ENCODE data around the gene HBEGF. TPM values are rescaled to one million over a fixed set of nuclear protein-coding genes. Genes with fewer than 3 reads are reported as not detected.

Gene HBEGF
- total RNA-seq, 2 donors from 2014 or later: 1.4 to 2.1 TPM

GRCh38 chr5:140391312-140391711, 44.9 kb upstream of the HBEGF start:
- H3K36me3 Mint-ChIP-seq (ENCODE audit: low read depth): peaks cover 2% of the 10 kb centered on the region
- no peak overlapping the region for H3K27ac ChIP-seq (ENCODE audit: low read depth, low read length)
- no peaks in the 10 kb centered on the region for H3K9me3 ChIP-seq (ENCODE audit: control insufficient read depth, low read length)
- no peak overlapping the region for H3K27ac Mint-ChIP-seq
- 91 to 92% methylated on average over 1 of the region's 1 CpG for WGBS, 2 experiments (ENCODE audit: insufficient coverage in 1 of 2, insufficient read length in 1 of 2)
- no peak overlapping the region for H3K4me3 ChIP-seq (ENCODE audit: low read length)
- no peaks in the 10 kb centered on the region for H3K4me1 Mint-ChIP-seq
- H3K4me3 Mint-ChIP-seq: no peak overlapping the region
- H3K9ac ChIP-seq (ENCODE audit: extremely low read depth, low read length, poor library complexity, severe bottlenecking): no peak overlapping the region
- H3K9me3 Mint-ChIP-seq: no peaks in the 10 kb centered on the region
- H3K27me3 Mint-ChIP-seq (ENCODE audit: insufficient read depth): no peaks in the 10 kb centered on the region
- no peak for TF ChIP-seq CTCF (conservative IDR thresholded peaks at IDR 0.05)
- no peaks in the 10 kb centered on the region for H3K4me1 ChIP-seq (ENCODE audit: control insufficient read depth, insufficient read depth, low read length)
- no peaks in the 10 kb centered on the region for H3K36me3 ChIP-seq (ENCODE audit: control insufficient read depth, insufficient read depth, low read length)
- DNase-seq: no peak
- no peaks in the 10 kb centered on the region for H3K27me3 ChIP-seq (ENCODE audit: control insufficient read depth, insufficient read depth, low read length, poor library complexity, severe bottlenecking)

- H3K27ac Mint-ChIP-seq: no peak overlapping the region
- H3K9me3 Mint-ChIP-seq: no peaks in the 10 kb centered on the region
- Histone ChIP-seq H3K9me3 (ENCODE audit: control insufficient read depth, low read length) (no peaks in the 10 kb centered on the region), H3K9ac (ENCODE audit: extremely low read depth, low read length, poor library complexity, severe bottlenecking) (no peak overlapping the region), H3K27ac (ENCODE audit: low read depth, low read length) (no peak overlapping the region), H3K36me3 (ENCODE audit: control insufficient read depth, insufficient read depth, low read length) (no peaks in the 10 kb centered on the region), H3K4me3 (ENCODE audit: low read length) (no peak overlapping the region), H3K27me3 (ENCODE audit: control insufficient read depth, insufficient read depth, low read length, poor library complexity, severe bottlenecking) (no peaks in the 10 kb centered on the region), H3K4me1 (ENCODE audit: control insufficient read depth, insufficient read depth, low read length) (no peaks in the 10 kb centered on the region)
- H3K27me3 Mint-ChIP-seq (ENCODE audit: insufficient read depth): no peaks in the 10 kb centered on the region
- TF ChIP-seq CTCF (conservative IDR thresholded peaks at IDR 0.05): no peak
- H3K4me3 Mint-ChIP-seq: no peak overlapping the region
- WGBS, 2 experiments (ENCODE audit: insufficient coverage in 1 of 2, insufficient read length in 1 of 2): 93 to 100% methylated on average over 1 to 2 of the region's 2 CpGs
- H3K4me1 Mint-ChIP-seq: no peaks in the 10 kb centered on the region
- no peak for DNase-seq
- H3K36me3 Mint-ChIP-seq (ENCODE audit: low read depth): peaks cover 2% of the 10 kb centered on the region
Measured at GRCh38 chr5:140388052-140388451, 41.6 kb upstream of the HBEGF start.

GRCh38 chr5:140383300-140383699, 36.9 kb upstream of the HBEGF start:
- Histone ChIP-seq H3K9ac (ENCODE audit: extremely low read depth, low read length, poor library complexity, severe bottlenecking) (no peak overlapping the region), H3K36me3 (ENCODE audit: control insufficient read depth, insufficient read depth, low read length) (no peaks in the 10 kb centered on the region), H3K27me3 (ENCODE audit: control insufficient read depth, insufficient read depth, low read length, poor library complexity, severe bottlenecking) (no peaks in the 10 kb centered on the region), H3K27ac (ENCODE audit: low read depth, low read length) (no peak overlapping the region), H3K9me3 (ENCODE audit: control insufficient read depth, low read length) (no peaks in the 10 kb centered on the region), H3K4me3 (ENCODE audit: low read length) (no peak overlapping the region), H3K4me1 (ENCODE audit: control insufficient read depth, insufficient read depth, low read length) (no peaks in the 10 kb centered on the region)
- no peak for DNase-seq
- Mint-ChIP-seq H3K27me3 (ENCODE audit: insufficient read depth) (no peaks in the 10 kb centered on the region), H3K4me3 (no peak overlapping the region), H3K9me3 (peaks cover 3% of the 10 kb centered on the region), H3K36me3 (ENCODE audit: low read depth) (no peaks in the 10 kb centered on the region), H3K27ac (no peak overlapping the region), H3K4me1 (no peaks in the 10 kb centered on the region)
- WGBS, 2 experiments (ENCODE audit: insufficient coverage in 1 of 2, insufficient read length in 1 of 2): 88 to 97% methylated on average over 2 of the region's 2 CpGs
- TF ChIP-seq CTCF (conservative IDR thresholded peaks at IDR 0.05): no peak
